Keratinocyte (primary cell): ENCODE data around the gene ADAT1. TPM values are rescaled to one million over a fixed set of nuclear protein-coding genes. Genes with fewer than 3 reads are reported as not detected.

ENCODE experiments used
- DNase-seq: peaks from one replicate; pipeline ENCODE4 v3.0.0-alpha.2; 2011; ENCODE audit warnings: low read depth, missing footprints, low spot score
- FAIRE-seq: peaks from 2 replicates; lab custom pipeline; 2011; peaks lifted over from hg19 to GRCh38; lab: Jason Lieb, UNC
- H2AFZ ChIP-seq: 2 replicates; pipeline ENCODE4 v1.6.0; 2012; ENCODE audit warnings: low read length, control low read depth, inconsistent platforms; ENCODE audit not compliant: control insufficient read depth
- H3K27ac ChIP-seq: 2 replicates; pipeline ENCODE4 v1.5.1; 2011; ENCODE audit warnings: low read length; ENCODE audit not compliant: control insufficient read depth, insufficient read depth
- H3K27me3 ChIP-seq: 3 replicates; pipeline ENCODE4 v1.6.0; 2011; ENCODE audit warnings: low read length; ENCODE audit not compliant: control insufficient read depth, insufficient read depth; ENCODE audit errors: extremely low read depth
- H3K36me3 ChIP-seq, 2 experiments: 2 replicates in 1 of 2; 3 replicates in 1 of 2; pipeline ENCODE4 v1.5.1; 2011; ENCODE audit warnings: low read length in 2 of 2, mild to moderate bottlenecking in 1 of 2; ENCODE audit not compliant: control insufficient read depth in 2 of 2, insufficient read depth in 2 of 2; ENCODE audit errors: extremely low read depth in 1 of 2
- H3K4me1 ChIP-seq: 3 replicates; pipeline ENCODE4 v1.5.1; 2011; ENCODE audit warnings: low read length; ENCODE audit not compliant: control insufficient read depth, insufficient read depth; ENCODE audit errors: extremely low read depth
- H3K4me2 ChIP-seq: 3 replicates; pipeline ENCODE4 v1.6.0; 2011; ENCODE audit warnings: low read depth, low read length; ENCODE audit not compliant: control insufficient read depth, insufficient read depth; ENCODE audit errors: extremely low read depth
- H3K4me3 ChIP-seq, 3 experiments: fragments of 200-600 bp in 1 of 3; sonication (generic) in 1 of 3; 2 replicates in 2 of 3; 3 replicates in 1 of 3; pipeline ENCODE4 v1.5.1; 2011 to 2016; ENCODE audit warnings: low read length in 3 of 3, mild to moderate bottlenecking in 3 of 3, control low read depth in 2 of 3, inconsistent platforms in 1 of 3, low read depth in 1 of 3, mixed read lengths in 1 of 3, mixed run types in 1 of 3, moderate library complexity in 1 of 3; ENCODE audit not compliant: control insufficient read depth in 2 of 3, insufficient read depth in 2 of 3; ENCODE audit errors: extremely low read depth in 1 of 3
- H3K79me2 ChIP-seq: 2 replicates; pipeline ENCODE4 v1.6.0; 2012; ENCODE audit warnings: low read length; ENCODE audit not compliant: control insufficient read depth, insufficient read depth
- H3K9ac ChIP-seq: 3 replicates; pipeline ENCODE4 v1.6.0; 2011; ENCODE audit warnings: low read length; ENCODE audit not compliant: control insufficient read depth, insufficient read depth; ENCODE audit errors: extremely low read depth
- H3K9me1 ChIP-seq: 3 replicates; pipeline ENCODE4 v1.6.0; 2011; ENCODE audit warnings: low read length; ENCODE audit not compliant: control insufficient read depth, insufficient read depth; ENCODE audit errors: extremely low read depth
- H3K9me3 ChIP-seq: 2 replicates; pipeline ENCODE4 v1.5.1; 2012; ENCODE audit warnings: low read depth, low read length; ENCODE audit not compliant: control insufficient read depth
- H4K20me1 ChIP-seq: 3 replicates; pipeline ENCODE4 v1.6.0; 2011; ENCODE audit warnings: low read length; ENCODE audit not compliant: control insufficient read depth, insufficient read depth; ENCODE audit errors: extremely low read depth
- CTCF ChIP-seq, 3 experiments: IDR thresholded peaks in 1 of 3; conservative IDR thresholded peaks in 1 of 3; optimal IDR thresholded peaks in 1 of 3; 2 replicates in 2 of 3; 3 replicates in 1 of 3; pipeline versions ENCODE3 to v1.5.1; 2011; ENCODE audit warnings: low read length in 3 of 3, mild to moderate bottlenecking in 3 of 3, moderate library complexity in 2 of 3, control low read depth in 1 of 3, inconsistent platforms in 1 of 3; ENCODE audit not compliant: insufficient read depth in 2 of 3; ENCODE audit errors: extremely low read depth in 1 of 3
- EZH2 ChIP-seq: IDR thresholded peaks from one replicate; pipeline ENCODE4 v1.6.1; 2012; ENCODE audit warnings: inconsistent platforms, mild to moderate bottlenecking, low read length, moderate library complexity
- dilution Hi-C: fragments of 300-500 bp; cut with MboI; formaldehyde crosslinking; loops from one replicate; pipeline ENCODE4 v1.7.0; 2020; ENCODE audit warnings: low sequenced_read_pairs; ENCODE audit not compliant: extremely low pct_ligation_motif_present
- polyA plus RNA-seq, 5 experiments: library from polyadenylated mRNA; depleted of rRNA in 3 of 5; stranded (reverse) in 3 of 5; stranded (forward) in 1 of 5; unstranded in 1 of 5; fragments of >200 nt; gene quantifications; 1 replicate in 1 of 5; 2 replicates in 3 of 5; 3 replicates in 1 of 5; pipeline versions ENCODE4 v1.2.1 to v1.2.3, GENCODE V29; 2011 to 2012; ENCODE audit warnings: missing spikeins in 2 of 5, low read depth in 1 of 5, low replicate concordance in 1 of 5

The ADAT1 gene
- polyA plus RNA-seq, 1 donor (not counting 4 experiments of a cell fraction or from before 2014, with no cell fraction given): 34.4 TPM

- dilution Hi-C loops: no loop called here
- peaks cover 6 to 12% of the 10 kb centered on the region in 2 experiments for H3K36me3 ChIP-seq
- H3K79me2 ChIP-seq: no peaks in the 10 kb centered on the region
- FAIRE-seq (no peak), DNase-seq (no peak)
- H3K4me2 ChIP-seq: no peak overlapping the region
- H3K4me3 ChIP-seq: no peak overlapping the region
- no peaks in the 10 kb centered on the region for H4K20me1 ChIP-seq
- no peak overlapping the region for H2AFZ ChIP-seq
- H3K27ac ChIP-seq: no peak overlapping the region
- no peaks in the 10 kb centered on the region for H3K27me3 ChIP-seq
- H3K9ac ChIP-seq: no peak overlapping the region
- no peaks in the 10 kb centered on the region for H3K9me1 ChIP-seq
- no peaks in the 10 kb centered on the region for H3K4me1 ChIP-seq
- H3K9me3 ChIP-seq: no peaks in the 10 kb centered on the region
- TF ChIP-seq CTCF (optimal IDR thresholded peaks at IDR 0.05 in 1 of 3, IDR thresholded peaks at IDR 0.05 in 1 of 3, conservative IDR thresholded peaks at IDR 0.05 in 1 of 3; ENCODE audit: extremely low read depth in 1 of 3, insufficient read depth in 2 of 3, low read length in 3 of 3) (no peak), EZH2 (no peak)
These were observed 43.7 kb downstream of the ADAT1 start for GRCh38 chr16:75579281-75579834.

- no peaks in the 10 kb centered on the region for H3K79me2 ChIP-seq
These were observed 44.4 kb downstream of the ADAT1 start for GRCh38 chr16:75578725-75579124.

More at GRCh38 chr16:75578725-75579124, 44.4 kb downstream of the ADAT1 start:
- no peak overlapping the region for H3K4me3 ChIP-seq
- H3K9me1 ChIP-seq: no peaks in the 10 kb centered on the region
- H3K27me3 ChIP-seq: no peaks in the 10 kb centered on the region
- no peak overlapping the region for H2AFZ ChIP-seq
- H3K9me3 ChIP-seq: no peaks in the 10 kb centered on the region
- H3K4me1 ChIP-seq: no peaks in the 10 kb centered on the region
- H3K4me2 ChIP-seq: no peak overlapping the region
- H4K20me1 ChIP-seq: no peaks in the 10 kb centered on the region
- H3K27ac ChIP-seq: no peak overlapping the region
- no peak overlapping the region for H3K9ac ChIP-seq
- FAIRE-seq (no peak), DNase-seq (no peak)
- TF ChIP-seq CTCF (optimal IDR thresholded peaks at IDR 0.05 in 1 of 3, IDR thresholded peaks at IDR 0.05 in 1 of 3, conservative IDR thresholded peaks at IDR 0.05 in 1 of 3; ENCODE audit: extremely low read depth in 1 of 3, insufficient read depth in 2 of 3, low read length in 3 of 3): no peak
- dilution Hi-C loops: no loop called here
- H3K36me3 ChIP-seq: peaks cover 9 to 16% of the 10 kb centered on the region in 2 experiments
